ENCODE data around the gene LAMP5.

The LAMP5 gene

DNA sequence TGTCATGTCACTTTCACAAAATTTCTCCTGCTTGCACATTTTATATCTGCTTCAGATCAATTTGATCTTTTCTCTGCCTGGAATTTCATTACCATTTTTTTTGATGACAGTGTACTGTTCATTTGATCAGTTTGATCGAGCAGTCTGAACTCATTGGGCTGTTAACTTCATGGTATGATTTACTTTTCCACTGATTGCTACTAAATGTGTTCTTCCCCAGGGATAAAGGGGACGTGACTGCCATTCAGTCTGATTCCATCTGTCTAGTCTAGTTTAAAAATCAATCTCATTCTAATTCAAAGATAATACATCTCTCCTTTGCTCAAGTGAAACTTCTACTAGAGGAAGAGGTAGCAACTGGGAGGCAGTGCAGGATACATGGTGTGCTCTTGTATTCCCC lies 21.1 kb downstream of the LAMP5 start:
- no peak for DNase-seq (ENCODE audit: low read depth in 2 of 2)

DNA sequence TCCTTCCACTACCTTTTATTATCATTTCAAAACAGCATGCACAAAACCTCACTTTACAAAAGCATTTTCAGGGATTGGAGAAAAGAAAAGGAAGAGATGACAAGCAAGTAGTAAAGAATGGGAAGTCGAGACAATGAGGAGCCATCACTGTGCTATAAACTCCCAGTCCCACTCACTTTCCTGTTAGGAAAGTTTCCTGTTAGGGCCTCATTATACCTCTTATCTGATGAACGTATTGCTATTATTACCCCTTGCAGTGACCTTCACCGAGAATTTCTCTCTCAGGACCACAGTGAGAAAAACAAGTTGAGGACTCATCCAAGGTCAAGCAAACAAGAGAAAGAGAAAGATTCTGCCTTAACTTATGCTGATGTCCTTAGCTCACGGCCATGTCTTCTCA lies 28.8 kb downstream of the LAMP5 start:
- DNase-seq (ENCODE audit: low read depth in 2 of 2): no peak

DNA sequence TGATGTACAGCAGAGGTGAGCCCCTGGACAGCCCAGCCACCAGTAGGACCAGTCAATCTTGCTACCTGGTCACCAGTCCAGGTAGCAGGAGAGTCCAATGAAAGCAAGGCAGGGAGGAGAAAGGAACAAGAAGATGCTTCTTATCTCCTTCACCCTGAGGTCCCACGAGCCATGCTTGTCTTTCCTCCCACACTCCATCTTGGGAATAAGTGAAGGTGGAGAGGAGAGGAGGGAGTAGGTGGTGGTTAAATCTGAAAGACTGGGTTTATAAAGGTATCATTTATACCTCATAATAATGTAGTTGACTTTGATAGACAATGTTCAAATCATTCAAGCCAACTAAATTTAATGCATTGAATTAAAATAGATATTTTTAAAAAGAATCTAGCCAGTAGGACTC lies 35.9 kb downstream of the LAMP5 start:
- DNase-seq (ENCODE audit: low read depth in 2 of 2): no peak

DNA sequence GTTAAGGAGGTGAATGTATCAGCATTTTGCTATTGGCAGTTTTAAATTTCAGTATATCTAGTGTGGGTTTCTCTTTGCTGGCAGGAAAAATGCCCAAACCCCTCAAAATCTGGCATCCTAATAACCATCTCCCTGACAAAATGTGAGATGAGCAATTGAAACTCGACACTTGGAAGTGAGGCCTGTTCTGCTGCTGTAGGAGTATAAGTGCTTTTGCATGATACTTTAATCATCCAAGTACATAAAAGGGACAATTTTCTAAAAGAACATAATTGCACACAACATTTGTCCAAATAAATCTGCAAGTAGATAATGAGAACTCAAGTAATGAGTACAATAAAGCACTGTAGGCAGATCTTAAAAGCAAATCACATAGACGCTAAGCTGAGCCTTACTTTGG lies 36.5 kb downstream of the LAMP5 start:
- no peak for DNase-seq (ENCODE audit: low read depth in 2 of 2)

DNA sequence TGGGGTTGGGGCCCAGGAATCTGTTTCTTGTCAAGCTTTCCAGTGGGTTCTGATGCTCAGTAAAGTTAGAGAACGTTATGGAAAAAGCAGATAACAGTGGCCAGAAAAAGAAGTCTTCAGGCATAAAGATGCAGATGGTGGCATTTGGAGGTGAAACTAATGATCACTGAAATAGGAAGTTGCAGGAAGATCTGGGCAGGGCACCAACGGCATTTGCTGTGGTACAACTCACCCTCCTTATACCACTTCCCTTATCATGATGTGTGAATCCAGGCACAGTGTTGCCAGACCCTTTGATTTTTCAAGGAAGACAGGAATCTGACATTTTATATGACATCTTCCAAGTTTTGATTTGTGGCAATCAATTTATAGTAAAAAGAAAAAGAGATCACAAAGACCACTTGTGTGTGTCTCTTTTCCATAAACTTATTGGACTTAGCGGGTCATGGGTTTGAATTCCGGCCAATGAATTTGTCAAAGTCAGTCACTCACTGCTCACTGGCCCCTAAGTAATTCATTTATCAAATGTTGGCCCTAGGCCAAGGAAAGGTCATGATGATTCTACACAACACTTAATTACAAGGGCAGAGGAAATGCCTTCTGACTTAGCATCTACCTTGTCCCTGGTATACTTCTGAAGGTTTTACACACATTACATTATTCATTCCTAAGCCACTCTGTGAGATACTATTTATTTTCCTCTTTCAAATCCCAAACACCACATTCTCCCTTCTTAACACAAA lies 37.6 kb downstream of the LAMP5 start:
- no peak for DNase-seq (ENCODE audit: low read depth in 2 of 2)

DNA sequence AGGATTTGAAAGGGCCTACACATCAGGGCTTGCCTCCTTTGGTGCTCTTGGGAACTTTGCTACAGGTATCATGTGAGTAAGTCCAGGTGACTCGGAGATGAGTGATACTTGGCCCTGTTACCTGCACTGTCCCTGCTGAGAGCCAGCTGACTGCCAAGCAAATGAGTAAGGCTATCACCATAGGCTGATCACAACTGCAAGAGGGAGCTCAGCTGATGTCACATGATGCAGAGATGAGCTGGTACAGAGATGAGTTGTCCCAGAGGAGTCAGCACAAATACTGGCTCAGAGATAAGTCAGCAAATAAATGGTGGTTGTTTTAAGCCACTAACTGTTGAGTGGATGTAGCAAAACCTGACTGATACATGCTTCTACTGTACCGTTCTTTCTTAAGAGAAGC lies 41.4 kb downstream of the LAMP5 start:
- no peak for DNase-seq (ENCODE audit: low read depth in 2 of 2)

DNA sequence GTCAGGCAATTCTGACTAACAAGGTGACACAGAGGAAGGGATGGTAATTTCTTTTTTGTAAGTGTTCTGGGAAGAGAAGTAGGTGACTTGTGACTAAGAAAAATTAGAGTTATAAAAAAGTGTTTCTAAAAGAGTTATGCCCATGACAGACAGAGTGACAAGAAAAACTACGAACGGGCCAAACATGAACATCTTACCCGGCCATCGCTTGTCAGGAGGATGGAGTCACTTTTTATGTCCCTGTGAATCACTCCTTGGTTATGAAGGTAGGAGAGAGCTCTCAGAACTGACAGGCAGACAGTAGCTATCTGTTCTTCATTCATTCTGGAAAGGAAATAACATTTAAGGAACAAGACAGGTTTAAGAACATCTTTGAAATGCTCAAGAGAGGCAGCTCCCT lies 43.0 kb downstream of the LAMP5 start:
- no peak for DNase-seq (ENCODE audit: low read depth in 2 of 2)

DNA sequence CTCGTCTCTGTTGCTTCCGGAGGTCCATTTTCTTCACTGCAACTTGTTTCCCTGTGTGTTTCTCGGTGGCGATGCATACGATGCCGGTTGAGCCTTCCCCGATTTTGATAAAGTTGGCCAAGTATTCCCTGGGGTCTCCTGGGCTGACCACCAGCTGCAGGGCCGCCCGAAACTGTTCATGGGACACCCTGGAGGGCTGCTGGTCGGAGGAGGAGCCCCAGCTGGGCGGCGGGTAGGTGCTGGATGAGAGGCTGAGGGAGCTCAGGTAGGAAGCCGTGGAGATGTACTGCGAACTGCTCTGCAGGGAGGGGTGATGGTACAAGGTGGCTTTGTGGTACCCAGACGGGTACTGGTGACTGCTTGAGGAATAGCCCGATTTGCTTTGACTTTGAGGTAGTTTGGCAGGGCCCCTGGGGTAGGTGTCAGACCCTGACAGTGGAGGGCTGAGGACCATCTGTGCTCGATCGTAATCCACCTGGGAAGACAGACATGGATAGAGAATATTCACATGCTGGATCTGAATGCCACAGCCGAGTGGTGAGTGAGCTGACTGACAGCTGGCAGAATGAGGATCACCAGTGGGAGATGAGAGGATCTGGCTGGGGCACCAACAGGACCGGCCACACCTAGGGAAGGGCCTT lies 51.6 kb downstream of the LAMP5 start:
- no peak for DNase-seq (ENCODE audit: low read depth in 2 of 2)

DNA sequence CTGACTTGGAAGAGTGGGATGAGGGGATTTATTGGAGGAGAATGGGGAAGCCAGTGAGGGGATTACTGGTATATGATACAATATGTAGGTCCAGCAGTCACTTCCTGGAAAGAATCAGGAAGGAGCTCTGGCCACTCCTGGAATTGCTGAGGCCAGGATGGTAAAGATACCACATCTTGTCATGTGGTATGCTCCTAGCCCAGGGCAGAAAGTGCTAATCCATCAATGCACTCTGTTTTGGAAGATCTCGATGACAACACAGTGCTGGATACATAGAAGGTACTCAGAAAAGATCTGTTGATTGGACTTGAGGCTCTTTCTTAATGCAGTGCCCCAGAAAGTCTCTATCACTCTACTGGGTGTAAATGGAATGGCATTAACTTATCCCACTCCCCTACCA lies 52.6 kb downstream of the LAMP5 start:
- DNase-seq (ENCODE audit: low read depth in 2 of 2): no peak

DNA sequence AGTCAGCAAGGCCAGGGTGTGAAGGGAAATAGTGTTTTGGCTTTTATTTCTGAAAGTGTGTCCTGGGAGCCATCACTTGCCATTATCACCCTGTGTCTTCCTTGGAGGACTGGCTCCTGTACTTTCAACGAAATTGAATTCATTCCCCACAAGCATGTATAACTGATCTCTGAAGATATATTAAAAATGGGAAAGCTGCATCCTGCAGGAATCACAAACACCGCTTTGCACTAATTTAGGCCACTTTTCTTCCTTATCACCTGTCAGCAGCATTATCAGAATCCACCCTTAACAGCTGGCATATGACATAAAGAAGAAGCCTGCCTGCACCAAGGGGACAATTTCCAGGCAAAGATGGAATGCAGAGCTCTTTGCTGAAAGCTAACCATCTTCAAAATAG lies 56.2 kb downstream of the LAMP5 start:
- no peak for DNase-seq (ENCODE audit: low read depth in 2 of 2)

DNA sequence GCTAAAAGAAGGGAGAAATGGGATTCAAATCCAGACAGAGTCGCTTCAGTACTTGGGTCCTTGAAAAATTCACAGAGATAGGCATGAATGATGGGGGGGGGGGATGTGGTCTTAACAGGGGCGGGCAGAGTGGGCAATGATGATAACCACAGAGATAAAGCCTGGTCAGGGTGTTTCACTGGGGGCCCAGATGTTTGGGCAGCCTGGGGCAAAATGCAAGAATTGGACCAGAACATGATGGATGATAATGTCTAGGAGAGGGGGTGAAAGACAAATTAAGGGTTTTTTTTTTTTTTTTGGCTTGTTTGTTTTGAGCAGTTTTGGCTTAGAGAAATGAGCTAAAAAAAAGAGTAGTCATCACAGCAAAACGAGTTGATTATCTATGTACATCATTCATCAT lies 57.4 kb downstream of the LAMP5 start:
- no peak for DNase-seq (ENCODE audit: low read depth in 2 of 2)

DNA sequence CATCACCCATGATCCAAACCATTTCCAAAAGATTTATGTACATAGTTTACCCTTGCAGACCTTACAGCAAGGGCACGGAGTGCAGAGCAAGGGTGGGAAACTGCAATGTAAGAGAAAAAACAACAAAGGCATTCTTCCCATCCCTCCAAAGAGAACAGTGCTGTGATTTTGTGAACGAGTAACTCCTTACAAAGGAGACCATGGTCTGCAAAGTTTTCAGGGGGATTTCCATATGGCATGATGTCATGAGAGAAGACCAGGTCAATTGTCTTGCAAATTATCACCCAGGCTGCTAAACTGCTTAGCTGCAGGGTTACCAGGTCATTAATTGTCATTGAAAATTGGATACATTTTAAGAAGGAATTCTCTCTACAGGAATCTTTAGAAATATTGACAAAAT lies 58.3 kb downstream of the LAMP5 start:
- no peak for DNase-seq (ENCODE audit: low read depth in 2 of 2)

DNA sequence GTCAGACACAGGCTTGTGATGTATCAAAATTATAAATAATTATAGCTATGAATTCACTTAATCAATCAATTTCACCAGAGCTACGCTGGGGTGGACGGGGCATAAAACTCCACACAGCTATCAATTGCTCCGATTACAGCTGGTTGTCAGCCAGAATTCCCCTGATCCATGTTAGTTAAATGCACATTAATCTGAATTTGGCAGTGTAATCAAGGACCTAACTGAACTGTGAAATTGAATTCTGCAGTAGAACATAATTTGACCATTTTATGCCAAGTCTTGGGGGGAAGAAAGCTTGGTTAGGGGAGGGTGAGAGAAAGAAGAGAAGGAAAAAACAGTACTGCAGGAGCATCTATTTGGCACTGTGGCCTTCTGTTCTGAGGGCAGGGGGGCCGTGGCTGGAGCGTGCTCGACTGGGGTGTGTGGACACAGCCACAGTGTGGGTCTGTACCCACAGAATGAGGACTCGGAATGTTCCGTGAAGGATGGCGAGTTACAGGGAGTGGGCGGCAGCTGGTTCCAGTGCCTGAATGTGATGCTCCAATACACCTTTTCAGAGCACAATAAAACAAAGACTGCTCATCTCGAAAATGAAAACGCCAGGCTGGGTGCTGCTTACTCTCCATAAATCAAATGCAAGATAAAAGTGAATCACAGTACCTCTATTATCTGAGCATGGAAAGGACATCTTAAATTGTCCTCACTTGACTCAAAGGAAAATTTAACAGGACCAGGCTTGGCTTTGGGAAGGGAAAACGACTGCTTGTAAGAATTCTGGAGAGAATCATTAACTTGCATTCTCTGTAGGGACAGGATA lies 59.2 kb downstream of the LAMP5 start:
- DNase-seq (ENCODE audit: low read depth in 2 of 2): no peak

DNA sequence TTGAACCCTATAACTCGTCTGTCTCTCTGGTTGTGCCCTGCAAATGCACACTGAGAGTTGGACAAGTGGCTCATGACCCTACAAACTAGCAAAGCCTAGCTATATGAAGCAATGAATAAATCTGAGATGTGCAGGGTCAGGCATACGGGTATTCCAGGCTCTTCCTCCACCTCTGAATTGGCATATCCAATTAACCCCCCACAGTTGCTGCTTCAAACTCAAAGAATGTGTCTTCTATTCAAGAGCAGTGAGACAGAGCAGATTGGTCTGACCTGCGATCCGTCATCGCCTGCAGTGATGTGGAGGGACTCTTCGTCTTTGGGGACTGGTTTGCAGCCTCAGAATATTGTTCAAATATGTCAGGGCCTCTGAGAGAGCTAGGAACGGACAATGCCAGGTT lies 59.8 kb downstream of the LAMP5 start:
- DNase-seq (ENCODE audit: low read depth in 2 of 2): no peak

DNA sequence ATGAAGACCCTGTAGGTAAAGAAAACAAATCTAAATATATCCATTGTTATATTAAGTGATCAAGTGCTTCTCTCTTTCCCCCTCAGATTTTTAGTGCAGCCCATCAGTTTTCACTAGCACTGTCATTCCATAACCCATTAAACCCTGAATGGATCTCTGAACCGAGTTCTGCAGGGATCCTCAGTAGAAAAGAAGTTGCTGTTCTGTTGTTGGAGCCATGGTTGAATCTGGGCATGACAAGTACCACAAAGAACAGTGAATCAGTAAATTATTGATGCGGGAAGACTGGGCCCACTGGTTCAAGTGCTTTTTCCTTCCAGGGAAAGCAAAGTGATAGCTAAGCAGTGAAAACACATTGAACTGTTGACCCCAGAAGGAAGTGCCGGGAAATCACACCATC lies 60.4 kb downstream of the LAMP5 start:
- no peak for DNase-seq (ENCODE audit: low read depth in 2 of 2)

DNA sequence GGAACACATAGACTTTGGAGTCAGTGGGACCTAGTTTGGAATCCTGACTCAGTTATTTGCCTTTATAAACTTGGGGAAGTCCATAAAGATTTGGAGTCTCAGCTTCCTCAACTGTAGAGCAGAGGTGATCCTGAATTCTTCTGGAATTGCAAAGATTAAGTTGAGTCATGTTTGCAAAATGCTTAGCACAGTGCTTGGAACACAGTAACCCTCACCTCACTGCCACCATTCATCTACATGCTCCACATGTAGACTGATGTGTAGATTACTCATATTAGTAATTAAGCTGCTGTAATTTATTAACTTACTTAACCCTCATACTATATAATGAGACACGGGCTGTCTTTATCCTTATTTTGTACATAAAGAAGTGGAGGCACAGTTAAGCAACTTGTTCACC lies 61.4 kb downstream of the LAMP5 start:
- DNase-seq (ENCODE audit: low read depth in 2 of 2): no peak

DNA sequence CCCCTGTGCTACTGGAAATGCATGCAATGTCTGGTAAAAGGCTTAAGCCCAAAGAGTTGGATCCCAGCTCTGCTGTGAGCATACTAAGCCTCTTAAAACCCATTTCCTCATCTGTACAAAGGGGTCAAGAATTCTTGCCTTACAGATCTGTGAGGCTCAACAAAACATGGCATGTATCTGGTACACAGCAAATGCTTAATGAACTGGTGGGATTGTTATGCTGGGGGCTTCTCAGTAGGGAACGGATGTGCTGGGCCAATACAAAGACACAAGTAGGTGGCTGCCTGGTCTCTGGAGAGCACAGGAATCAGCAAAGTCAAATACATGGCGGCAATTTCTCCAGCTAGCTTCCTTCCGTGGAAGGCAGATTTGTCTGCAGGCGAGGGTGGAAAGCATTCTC lies 62.3 kb downstream of the LAMP5 start:
- DNase-seq (ENCODE audit: low read depth in 2 of 2): no peak

DNA sequence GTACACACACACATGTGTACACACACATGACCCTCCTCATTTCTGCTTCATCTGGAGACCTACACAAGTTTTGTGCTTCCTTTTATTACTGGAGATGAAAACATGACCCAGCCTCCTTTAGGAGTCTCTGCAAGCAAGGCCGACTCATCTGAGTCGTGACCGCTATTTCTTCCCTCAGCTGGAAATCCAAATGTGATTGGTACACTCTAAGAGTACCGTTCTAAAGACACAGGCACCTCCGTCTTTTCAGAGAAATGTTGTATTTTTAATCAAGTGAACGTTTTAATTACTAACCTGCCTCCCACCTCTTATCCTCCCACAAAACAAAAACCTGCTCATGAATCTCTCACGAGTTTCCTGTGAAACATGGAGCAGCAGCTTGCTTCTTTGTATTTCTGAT lies 63.0 kb downstream of the LAMP5 start:
- DNase-seq (ENCODE audit: low read depth in 2 of 2): no peak

DNA sequence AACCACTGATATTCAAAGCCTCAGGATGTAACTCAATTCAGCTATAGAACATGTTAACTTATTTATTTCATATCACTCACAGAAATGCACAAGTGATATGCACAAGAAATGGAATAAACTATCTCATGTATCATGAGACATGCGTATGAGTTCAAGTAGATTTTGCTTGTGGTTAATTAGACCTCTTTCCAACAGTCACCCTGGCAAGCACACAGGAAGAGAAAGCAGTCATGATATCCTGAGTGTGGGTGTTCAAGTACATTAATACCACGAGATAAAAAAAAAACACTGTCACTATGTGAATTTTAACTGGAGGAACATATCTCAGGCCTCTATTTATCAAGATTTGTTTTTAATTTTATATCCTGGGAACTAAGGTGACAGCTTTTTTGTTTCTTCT lies 64.2 kb downstream of the LAMP5 start:
- no peak for DNase-seq (ENCODE audit: low read depth in 2 of 2)
